GM23338 (cell line): ENCODE data around the gene VMAC. TPM values are rescaled to one million over a fixed set of nuclear protein-coding genes. Genes with fewer than 3 reads are reported as not detected.

ENCODE experiments used
- ATAC-seq: fragments of 200-7000 bp; cut with Tn5 transposase; 3 replicates; pipeline ENCODE4 v1.9.1; 2020
- DNase-seq: peaks from one replicate; pipeline ENCODE4 v3.0.0-alpha.2; 2015; ENCODE audit warnings: low spot score
- H2AFZ ChIP-seq: fragments of 200-600 bp; sonication (generic); 2 replicates; pipeline ENCODE4 v1.8.0; 2016; ENCODE audit warnings: antibody characterized with exemption, mild to moderate bottlenecking, moderate library complexity
- H3F3A ChIP-seq: fragments of 200-600 bp; sonication (generic); replicated peaks from 2 replicates; pipeline ENCODE4 v1.8.0; 2017; ENCODE audit warnings: antibody characterized with exemption, mixed run types, low read depth
- H3K27ac ChIP-seq: fragments of 200-600 bp; sonication (generic); 2 replicates; pipeline ENCODE4 v1.6.1; 2016; ENCODE audit warnings: low read depth
- H3K27me3 ChIP-seq: fragments of 200-600 bp; sonication (generic); 2 replicates; pipeline ENCODE4 v1.8.0; 2016; ENCODE audit warnings: mild to moderate bottlenecking, mixed run types, moderate library complexity; ENCODE audit not compliant: insufficient read depth
- H3K36me3 ChIP-seq: fragments of 200-600 bp; sonication (generic); 2 replicates; pipeline ENCODE4 v1.8.0; 2016; ENCODE audit warnings: mild to moderate bottlenecking; ENCODE audit not compliant: insufficient read depth
- H3K4me1 ChIP-seq: fragments of 200-600 bp; sonication (generic); 2 replicates; pipeline ENCODE4 v1.8.0; 2016; ENCODE audit warnings: mild to moderate bottlenecking, moderate library complexity; ENCODE audit not compliant: insufficient read depth
- H3K4me2 ChIP-seq: fragments of 200-600 bp; sonication (generic); 2 replicates; pipeline ENCODE4 v1.7.1; 2017; ENCODE audit warnings: mixed run types
- H3K4me3 ChIP-seq: fragments of 200-600 bp; sonication (generic); 2 replicates; pipeline ENCODE4 v1.6.1; 2016; ENCODE audit warnings: mixed run types
- H3K79me2 ChIP-seq: fragments of 200-600 bp; sonication (generic); replicated peaks from 2 replicates; pipeline ENCODE4 v1.8.0; 2017; ENCODE audit warnings: mild to moderate bottlenecking; ENCODE audit not compliant: insufficient read depth
- H3K9me2 ChIP-seq: fragments of 200-600 bp; sonication (generic); 2 replicates; pipeline ENCODE4 v1.8.0; 2017; ENCODE audit not compliant: insufficient read depth
- H4K20me1 ChIP-seq: fragments of 200-600 bp; sonication (generic); replicated peaks from 2 replicates; pipeline ENCODE4 v1.8.0; 2017; ENCODE audit warnings: mild to moderate bottlenecking; ENCODE audit not compliant: insufficient read depth
- H3K27ac Mint-ChIP-seq: 2 replicates; pipeline ENCODE4 v1.8.0; 2020; ENCODE audit warnings: inconsistent platforms, mild to moderate bottlenecking, moderate library complexity, mixed read lengths
- H3K27me3 Mint-ChIP-seq: 3 replicates; pipeline ENCODE4 v1.8.0; 2022; ENCODE audit warnings: low read depth, mild to moderate bottlenecking, moderate library complexity, mixed read lengths, inconsistent platforms; ENCODE audit not compliant: insufficient read depth, poor library complexity
- H3K36me3 Mint-ChIP-seq: 3 replicates; pipeline ENCODE4 v1.8.0; 2021; ENCODE audit warnings: low read depth, mild to moderate bottlenecking, inconsistent platforms, moderate library complexity, mixed read lengths
- H3K4me1 Mint-ChIP-seq: 3 replicates; pipeline ENCODE4 v1.8.0; 2020; ENCODE audit warnings: mild to moderate bottlenecking, inconsistent platforms, mixed read lengths
- H3K4me3 Mint-ChIP-seq: 3 replicates; pipeline ENCODE4 v1.8.0; 2021; ENCODE audit warnings: moderate library complexity, mild to moderate bottlenecking, inconsistent platforms, mixed read lengths
- H3K9me3 Mint-ChIP-seq: 3 replicates; pipeline ENCODE4 v1.8.0; 2020; ENCODE audit warnings: moderate library complexity, mild to moderate bottlenecking, inconsistent platforms, mixed read lengths
- ETS1 ChIP-seq: IDR thresholded peaks from 2 replicates; pipeline ENCODE4 v1.6.1; 2016; ENCODE audit warnings: antibody characterized with exemption
- EZH2 ChIP-seq: fragments of 200-600 bp; sonication (generic); IDR thresholded peaks from one replicate; pipeline ENCODE4 v1.8.0; 2017; ENCODE audit warnings: antibody characterized with exemption, mild to moderate bottlenecking, low read depth; ENCODE audit not compliant: unreplicated experiment
- JUNB ChIP-seq: IDR thresholded peaks from one replicate; pipeline ENCODE4 v1.6.1; 2016; ENCODE audit warnings: antibody characterized with exemption; ENCODE audit not compliant: unreplicated experiment
- POLR2AphosphoS5 ChIP-seq: IDR thresholded peaks from 2 replicates; pipeline ENCODE4 v1.6.1; 2016; ENCODE audit warnings: antibody characterized with exemption, low read depth
- STAT1 ChIP-seq: IDR thresholded peaks from one replicate; pipeline ENCODE4 v1.6.1; 2016; ENCODE audit warnings: antibody characterized with exemption; ENCODE audit not compliant: unreplicated experiment
- ZNF114 ChIP-seq: fragments of 250-450 bp; sonication (Bioruptor Pico); IDR thresholded peaks from 2 replicates; pipeline ENCODE4 v1.5.0; 2020; ENCODE audit warnings: mild to moderate bottlenecking, moderate library complexity
- ZNF331 ChIP-seq: fragments of 250-450 bp; sonication (Bioruptor Pico); IDR thresholded peaks from 2 replicates; pipeline ENCODE4 v1.5.0; 2020; ENCODE audit warnings: low read depth, mild to moderate bottlenecking, moderate library complexity
- ZNF462 ChIP-seq: fragments of 250-450 bp; sonication (Bioruptor Pico); IDR thresholded peaks from 2 replicates; pipeline ENCODE4 v1.5.0; 2020; ENCODE audit warnings: mild to moderate bottlenecking, moderate library complexity
- polyA plus RNA-seq: library from polyadenylated mRNA; unstranded; fragments of >200 nt; fragmentation: Nextera tagmentation; extraction: Ambion mirVana; gene quantifications from 2 replicates; pipeline ENCODE4 v1.2.1, GENCODE V29; 2016
- total RNA-seq: library from RNA; depleted of rRNA; stranded (reverse); fragments of >200 nt; shearing (Covaris generic); gene quantifications from 2 replicates; pipeline ENCODE4 v1.2.3, GENCODE V29; 2014

VMAC gene
- total and polyA plus RNA-seq, 2 experiments from 2014 or later = 0.79 to 3.7 TPM

- no peak for TF ChIP-seq ZNF462 (CRISPR knock-in tag)
- TF ChIP-seq POLR2AphosphoS5 = no peak
- no peak for TF ChIP-seq EZH2
- no peak for TF ChIP-seq ETS1
- TF ChIP-seq JUNB = no peak
- TF ChIP-seq STAT1 = no peak
Measured at GRCh38 chr19:5893296-5893903, 11.3 kb upstream of the VMAC start (continued).

- H2AFZ ChIP-seq = no peak overlapping the region
- H3K27ac Mint-ChIP-seq = no peak overlapping the region
- TF ChIP-seq JUNB = no peak
- TF ChIP-seq ZNF114 (CRISPR knock-in tag) = no peak
- TF ChIP-seq ZNF331 (CRISPR knock-in tag) = no peak
Measured at GRCh38 chr19:5893907-5894703, 10.6 kb upstream of the VMAC start.

More at GRCh38 chr19:5893907-5894703, 10.6 kb upstream of the VMAC start:
- DNase-seq (no peak), ATAC-seq (no peak)
- Histone ChIP-seq H3F3A (no peaks in the 10 kb centered on the region), H3K79me2 (peaks cover 6% of the 10 kb centered on the region), H3K27me3 (no peaks in the 10 kb centered on the region), H3K4me2 (no peak overlapping the region), H3K36me3 (no peaks in the 10 kb centered on the region), H3K9me2 (no peaks in the 10 kb centered on the region), H4K20me1 (peaks cover 14% of the 10 kb centered on the region; the same call in 1 of the 2 replicates), H3K4me3 (no peak overlapping the region), H3K4me1 (peaks cover 4% of the 10 kb centered on the region; the same call in 1 of the 2 replicates), H3K27ac (no peak overlapping the region)
- H3K27me3 Mint-ChIP-seq = peaks cover 10% of the 10 kb centered on the region
- H3K4me1 Mint-ChIP-seq = no peaks in the 10 kb centered on the region; the same call in 1 of the 3 replicates
- H3K4me3 Mint-ChIP-seq = no peak overlapping the region
- H3K36me3 Mint-ChIP-seq = peaks cover 6% of the 10 kb centered on the region
- H3K9me3 Mint-ChIP-seq = no peaks in the 10 kb centered on the region
